Erythroblast (primary cell): Measurements from ENCODE around the gene ELAVL1.

Experiments
- DNase-seq, 2 experiments: peaks; one replicate each; lab custom pipeline; 2025; lab: John Stamatoyannopoulos, UW
- GATA1 ChIP-seq: IDR thresholded peaks from 2 replicates; pipeline ENCODE4 v1.6.1; 2011; ENCODE audit warnings: low read depth, mild to moderate bottlenecking, control low read depth, low read length, moderate library complexity
- POLR2A ChIP-seq: IDR thresholded peaks from 2 replicates; pipeline ENCODE4 v1.6.1; 2011; ENCODE audit warnings: mild to moderate bottlenecking, low read length

ELAVL1 gene

DNA sequence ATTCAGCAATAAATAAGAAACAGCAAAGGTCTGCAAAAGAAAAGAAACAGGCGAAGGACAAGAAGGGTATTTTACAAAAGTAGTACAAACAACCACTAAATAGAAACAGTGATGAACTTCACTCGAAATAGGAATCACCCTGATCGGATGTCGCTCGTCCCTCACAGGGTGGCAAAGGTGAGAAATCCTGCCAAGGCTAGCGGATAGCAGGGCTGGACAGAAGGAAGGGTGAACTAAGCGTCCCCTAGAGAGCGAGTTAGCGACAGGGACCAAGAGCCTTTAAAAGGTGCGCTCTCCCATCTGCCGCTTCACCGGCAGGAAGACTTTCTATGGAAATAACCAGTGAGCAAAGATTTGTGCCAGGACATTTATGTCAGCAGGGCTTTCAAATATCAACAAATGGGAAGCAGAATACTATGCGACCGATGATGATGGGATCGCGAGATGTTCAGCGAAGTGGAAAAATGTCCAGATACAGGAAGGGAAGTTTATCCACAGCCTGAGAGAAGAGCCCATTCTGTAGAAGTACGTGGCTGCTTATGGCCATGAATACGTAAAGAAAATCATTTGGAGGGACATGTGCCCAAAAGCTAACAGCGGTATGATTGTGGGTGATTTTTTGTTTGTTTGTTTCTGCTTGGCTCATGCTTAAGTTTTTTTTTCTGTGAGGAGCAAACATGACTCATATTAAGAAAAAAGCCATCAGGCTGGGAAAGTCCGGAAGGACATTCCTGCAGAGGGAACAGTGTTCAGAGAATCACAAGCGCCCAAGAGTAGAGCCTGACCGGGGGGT is 18.9 kb downstream of the ELAVL1 start:
- no peak for DNase-seq
- TF ChIP-seq POLR2A: no peak
- no peak for TF ChIP-seq GATA1

DNA sequence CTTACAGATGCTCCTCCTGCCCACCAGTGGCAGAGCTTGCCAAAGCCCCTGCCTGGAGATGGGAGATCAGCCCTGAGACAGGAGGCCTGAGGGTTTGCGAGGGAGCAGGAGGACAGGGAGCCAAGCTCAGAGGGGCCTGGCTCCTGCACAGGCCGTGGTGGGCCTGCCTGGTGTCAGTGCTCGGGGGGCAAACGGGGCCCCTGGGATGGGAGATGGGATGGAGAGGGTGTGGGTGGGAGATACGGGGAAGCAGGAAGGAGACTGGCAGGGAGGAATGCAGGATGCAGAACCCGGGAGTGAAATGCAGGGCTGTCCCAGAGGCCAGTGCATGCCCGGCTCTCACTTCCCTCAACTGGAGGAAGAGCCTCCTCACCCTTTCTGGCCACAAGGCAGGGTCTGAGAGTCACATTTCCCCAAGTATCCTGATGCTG is 19.9 kb downstream of the ELAVL1 start:
- no peak for DNase-seq
- no peak for TF ChIP-seq GATA1
- TF ChIP-seq POLR2A: no peak

DNA sequence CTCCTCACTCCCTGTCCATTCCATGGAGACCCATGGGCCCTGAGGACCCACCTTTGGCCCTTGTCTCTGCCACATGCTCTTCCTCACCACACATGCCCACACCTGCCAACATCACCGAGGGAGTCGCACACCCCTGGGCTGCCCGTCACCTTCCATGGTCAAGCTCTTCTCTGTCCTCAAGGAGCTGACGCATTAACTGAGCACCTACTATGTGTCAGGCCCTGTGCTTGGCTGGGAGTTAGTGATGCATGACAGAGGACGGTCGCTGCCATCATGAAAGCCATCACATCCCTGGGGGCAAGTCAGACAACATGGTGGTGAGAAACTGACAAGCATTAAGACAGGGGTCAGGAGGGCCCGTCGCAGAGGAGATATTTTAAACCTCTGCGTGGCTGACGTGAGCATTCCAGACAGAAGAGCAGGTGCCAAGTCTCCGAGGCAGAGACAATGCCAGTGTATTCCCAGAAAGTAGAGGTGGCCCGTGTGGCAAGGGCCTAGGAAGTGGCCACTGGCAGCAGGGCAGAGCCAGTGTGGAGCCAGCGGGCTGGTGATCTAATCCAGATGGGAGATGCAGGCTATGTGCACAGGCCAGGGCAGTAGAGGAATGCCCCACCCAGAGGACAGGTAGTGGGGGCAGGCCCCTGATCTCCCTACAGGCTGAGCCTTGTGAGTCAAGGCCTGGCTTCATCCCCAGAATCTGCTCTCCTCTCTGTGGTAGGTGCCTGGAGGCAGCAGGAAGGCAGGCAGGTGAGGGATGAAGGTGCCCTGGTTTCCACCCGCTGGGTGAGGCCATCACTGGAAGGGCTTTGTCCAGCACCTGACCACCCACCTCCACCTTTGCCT is 21.2 kb downstream of the ELAVL1 start:
- no peak for DNase-seq
- TF ChIP-seq POLR2A (no peak), GATA1 (no peak)

DNA sequence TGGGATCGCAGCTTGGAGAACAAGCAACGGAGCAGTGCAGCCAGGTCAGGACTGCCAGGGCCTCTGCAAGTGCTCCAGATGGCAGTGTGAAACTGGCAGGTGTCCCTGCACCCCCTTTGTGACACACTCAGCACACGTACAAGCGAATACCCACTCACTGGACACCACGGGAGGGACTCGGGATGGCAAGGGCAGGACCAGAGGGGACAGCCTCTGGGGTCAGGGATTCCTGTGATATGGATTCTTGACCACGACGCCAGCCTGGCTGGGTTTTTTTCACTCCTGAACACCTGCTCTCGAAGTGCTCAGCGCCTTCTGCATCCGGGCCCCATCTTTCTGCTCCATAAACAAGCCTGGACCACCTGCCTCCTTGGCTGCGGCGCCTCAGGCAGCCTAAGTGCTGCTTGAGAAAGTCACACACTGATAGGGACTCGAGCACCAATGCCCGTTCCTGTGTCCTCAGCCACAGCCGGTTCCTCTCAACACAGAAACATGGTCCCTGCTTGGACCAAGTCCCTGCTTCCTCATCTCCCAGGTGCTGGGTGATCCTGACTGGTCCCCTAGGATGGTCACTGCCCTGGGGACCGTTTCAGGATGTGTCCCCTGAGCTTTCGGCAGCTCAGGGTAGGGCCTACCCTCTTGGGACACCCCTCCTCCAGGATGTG is 22.0 kb downstream of the ELAVL1 start:
- DNase-seq: no peak
- TF ChIP-seq GATA1 (no peak), POLR2A (no peak)

DNA sequence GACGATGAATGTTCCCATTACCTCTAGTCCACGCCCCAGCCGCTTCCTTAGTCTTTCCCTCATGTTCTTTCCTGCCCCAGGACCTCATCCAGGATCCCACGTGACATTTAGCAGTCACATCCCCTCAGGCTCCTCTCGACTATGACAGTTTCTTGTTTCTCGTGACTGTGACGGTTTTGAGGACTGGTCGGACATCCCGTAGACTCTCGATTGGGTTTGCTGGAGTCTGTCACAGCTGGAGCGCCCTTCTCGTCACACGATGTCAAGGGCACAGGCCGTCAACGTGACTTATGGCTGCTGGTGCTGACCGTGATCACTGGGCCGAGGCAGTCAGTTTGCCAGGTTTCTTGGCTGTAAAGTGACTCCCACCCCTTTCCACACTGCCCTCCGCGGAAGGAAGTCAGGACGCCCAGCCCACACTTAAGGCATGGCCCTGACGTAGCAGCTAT is 22.8 kb downstream of the ELAVL1 start:
- TF ChIP-seq POLR2A (no peak), GATA1 (no peak)
- DNase-seq: no peak

DNA sequence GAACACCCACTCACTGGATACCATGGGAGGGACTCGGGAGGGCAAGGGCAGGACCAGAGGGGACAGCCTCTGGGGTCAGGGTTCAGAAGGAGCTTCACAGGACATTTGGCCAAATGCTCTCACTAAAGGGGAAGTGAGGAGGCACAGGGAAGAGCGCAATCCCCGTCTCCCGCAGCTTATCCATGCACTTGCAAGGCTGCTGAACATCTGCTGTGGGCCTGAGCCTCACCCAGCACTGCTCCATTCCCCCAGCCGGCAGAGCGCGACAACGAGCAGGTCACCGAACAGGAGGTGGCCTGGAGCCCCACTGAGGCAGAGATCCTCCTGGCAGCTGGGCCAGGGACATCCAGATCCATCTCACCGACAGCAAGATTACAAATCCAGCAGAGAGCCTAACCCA is 23.3 kb downstream of the ELAVL1 start:
- no peak for DNase-seq
- TF ChIP-seq POLR2A: no peak
- TF ChIP-seq GATA1: no peak

DNA sequence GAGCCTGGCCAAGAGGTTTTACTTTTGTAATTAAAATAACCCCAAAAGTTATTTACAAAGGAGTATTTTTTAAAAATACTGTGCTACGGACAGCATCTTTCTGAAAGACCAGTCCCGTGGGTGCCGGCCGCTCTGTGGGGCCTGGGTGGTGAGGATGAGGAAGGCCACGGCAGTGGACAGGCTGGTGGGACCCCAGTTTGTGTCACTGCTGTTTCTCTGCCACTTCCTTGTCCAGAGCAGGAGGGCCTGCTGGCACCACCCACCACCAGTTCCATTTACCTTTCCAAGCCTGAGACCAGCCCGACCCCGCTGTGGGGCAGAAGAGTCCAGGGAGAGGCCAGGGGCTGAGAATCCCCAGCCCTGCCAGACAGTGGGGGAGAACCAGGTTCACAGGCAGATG is 23.8 kb downstream of the ELAVL1 start:
- no peak for DNase-seq
- TF ChIP-seq GATA1: no peak
- TF ChIP-seq POLR2A: no peak

DNA sequence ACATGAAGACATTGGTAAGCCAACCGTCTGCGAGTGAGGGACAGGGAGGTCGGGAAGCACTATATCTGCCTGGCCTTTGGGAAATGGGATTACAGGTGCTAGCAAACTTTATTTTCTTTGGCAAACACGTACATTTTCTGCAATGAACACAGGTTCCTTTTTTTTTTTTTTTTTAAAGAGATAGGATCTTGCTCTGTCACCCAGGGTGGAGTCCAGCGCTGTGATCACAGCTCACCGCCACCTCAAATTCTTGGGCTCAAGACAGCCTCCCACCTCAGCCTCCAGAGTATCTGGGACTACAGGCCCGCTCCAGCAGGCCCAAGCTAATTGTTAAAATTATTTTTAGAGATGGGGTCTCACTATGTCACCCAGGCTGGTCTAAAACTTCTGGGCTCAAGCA is 24.2 kb downstream of the ELAVL1 start:
- TF ChIP-seq GATA1 (no peak), POLR2A (no peak)
- peak; percentile 67 to 74 for DNase-seq

DNA sequence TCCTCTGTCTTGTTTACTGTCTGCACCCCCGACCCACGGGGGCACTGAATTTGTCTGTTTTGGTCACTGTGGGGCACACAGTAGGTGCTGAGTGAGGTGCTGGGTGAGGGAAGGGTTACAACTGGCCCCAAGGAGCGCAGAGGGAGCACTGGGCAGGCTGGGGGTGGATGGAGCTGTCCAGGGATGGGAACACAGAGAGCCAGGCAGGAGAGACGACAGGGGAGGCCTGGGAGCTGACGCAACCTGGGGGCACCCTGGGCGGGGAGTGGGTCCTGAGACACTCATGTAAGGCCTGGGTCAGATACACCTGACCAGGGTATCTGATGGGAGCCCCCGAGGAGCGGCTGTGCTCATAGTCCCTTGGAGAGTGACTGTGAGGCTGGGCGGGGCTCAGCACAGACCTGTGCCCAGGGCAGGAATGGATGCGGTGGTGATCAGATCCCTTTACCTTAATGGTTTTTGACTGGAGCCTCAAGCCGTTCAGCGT is 24.8 kb downstream of the ELAVL1 start:
- no peak for TF ChIP-seq POLR2A
- no peak for TF ChIP-seq GATA1
- DNase-seq: no peak

DNA sequence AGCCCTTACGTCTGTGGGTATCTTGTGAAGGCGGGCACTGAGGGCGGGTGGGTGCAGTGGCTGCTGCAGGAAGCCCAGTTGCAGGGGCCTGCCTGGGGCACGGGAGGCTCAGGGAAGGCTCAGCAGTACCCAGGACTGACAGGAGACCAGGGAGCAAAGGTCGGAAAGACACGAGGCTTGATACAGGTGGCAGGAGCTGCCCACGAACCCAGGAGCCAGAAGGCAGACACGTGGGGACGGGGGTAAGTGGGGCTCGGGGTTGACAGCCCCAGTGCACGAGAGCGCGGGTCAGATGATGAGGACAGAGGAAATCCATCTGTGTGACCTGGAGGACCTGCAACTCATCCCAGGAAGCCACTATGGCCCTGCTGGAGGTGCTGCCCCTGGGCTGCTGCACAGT is 25.3 kb downstream of the ELAVL1 start:
- no peak for DNase-seq
- TF ChIP-seq GATA1: no peak
- TF ChIP-seq POLR2A: no peak

DNA sequence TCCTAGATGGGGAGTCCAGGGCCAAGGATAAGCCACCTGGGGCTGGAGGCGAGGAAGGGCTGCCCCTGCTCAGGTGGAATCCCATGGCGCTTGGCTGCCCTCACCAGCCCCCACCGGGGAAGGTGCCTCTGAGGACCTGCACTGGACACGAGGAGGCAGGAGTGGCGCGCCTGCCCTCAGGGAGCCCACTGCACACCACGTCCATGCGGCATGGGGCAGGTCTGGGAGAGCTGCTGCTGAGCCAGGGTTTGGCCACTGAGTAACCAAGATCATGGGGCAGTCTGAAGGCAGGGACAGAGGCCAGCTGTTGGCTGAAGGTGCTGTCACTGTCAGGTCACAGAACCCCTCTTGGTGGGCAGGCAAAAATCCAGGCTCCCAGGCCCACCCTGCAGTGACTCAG is 25.9 kb downstream of the ELAVL1 start:
- no peak for DNase-seq
- TF ChIP-seq POLR2A (no peak), GATA1 (no peak)

DNA sequence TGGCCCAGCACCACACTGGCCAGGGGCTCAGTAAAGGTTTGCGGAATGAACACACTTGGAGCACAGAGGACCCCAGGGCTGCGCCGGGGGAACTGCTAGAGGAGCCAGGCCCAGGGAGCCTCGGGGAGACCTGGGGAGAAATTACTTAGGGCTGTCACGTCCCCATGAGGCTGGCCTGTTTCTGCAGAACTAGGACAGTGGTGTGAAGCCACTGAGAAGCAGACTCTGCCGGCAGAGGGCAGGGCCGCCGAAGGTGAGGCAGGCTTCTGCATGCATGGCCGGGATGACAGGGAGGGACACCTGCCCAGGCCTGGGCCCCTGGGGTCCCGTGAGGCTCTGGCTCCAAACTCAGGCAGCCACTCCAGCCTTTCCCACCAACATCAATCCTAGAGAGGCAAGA is 26.4 kb downstream of the ELAVL1 start:
- DNase-seq: no peak
- TF ChIP-seq GATA1 (no peak), POLR2A (no peak)

DNA sequence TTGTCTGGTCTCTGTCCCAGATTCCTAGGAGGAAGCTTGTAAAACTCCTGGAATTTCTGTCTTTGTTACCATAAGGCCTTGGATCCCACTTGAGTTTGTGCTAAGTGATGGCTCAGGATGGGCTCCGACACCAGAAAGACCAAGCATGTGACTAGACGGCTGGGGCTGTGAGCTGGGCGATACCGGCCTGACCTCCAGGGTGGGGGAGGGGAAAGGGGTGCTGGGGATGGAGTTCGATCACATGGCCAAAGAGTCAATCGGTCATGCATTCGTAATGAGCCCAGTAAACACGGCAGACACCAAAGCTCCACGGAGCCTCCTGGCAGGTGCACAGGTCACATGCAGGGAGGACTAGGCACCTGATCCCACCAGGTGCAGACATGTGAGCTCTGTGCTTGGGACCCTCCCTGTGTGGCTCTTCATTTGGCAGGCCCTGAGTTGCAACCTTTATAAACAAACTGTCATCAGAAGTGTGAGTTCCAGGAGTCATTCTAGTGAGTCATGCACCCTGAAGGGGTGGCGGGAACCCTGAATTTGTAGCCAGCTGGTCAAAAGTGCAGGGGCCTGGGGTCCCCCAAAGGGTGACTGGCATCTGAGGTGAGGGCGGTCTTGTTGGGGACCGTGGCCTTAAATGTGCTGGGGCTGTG is 27.1 kb downstream of the ELAVL1 start:
- no peak for TF ChIP-seq GATA1
- TF ChIP-seq POLR2A: no peak
- no peak for DNase-seq
